HG03159 (cell line): Measurements from ENCODE around the gene FGFR3.

Source experiments
- ATAC-seq: cut with Tn5 transposase; IDR thresholded peaks from one replicate; pipeline ENCODE4 v1.9.1; 2021; ENCODE audit warnings: mild to moderate bottlenecking, moderate library complexity; ENCODE audit not compliant: unreplicated experiment

FGFR3 gene

DNA sequence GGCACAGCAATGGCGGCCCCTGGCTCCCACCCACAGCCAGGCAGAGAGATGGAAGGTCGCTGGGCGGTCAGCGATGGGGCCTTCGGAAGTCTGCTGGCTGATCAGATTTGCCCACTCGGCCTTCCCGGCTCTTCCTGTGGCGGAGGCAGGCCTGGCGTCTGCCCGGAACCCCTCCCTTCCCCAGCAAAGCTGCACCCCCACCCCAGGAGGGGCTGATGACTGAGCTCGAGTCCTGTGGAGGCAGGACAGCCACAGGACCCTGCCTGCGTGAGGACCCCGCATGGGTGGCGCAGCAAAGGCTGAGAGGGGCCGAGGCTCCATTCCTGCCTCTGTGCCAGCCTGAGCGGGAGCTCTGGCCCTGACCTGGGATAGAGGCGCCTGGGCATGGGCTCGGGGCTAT, 37.0 kb upstream of the FGFR3 start:
- no peak for ATAC-seq

- ATAC-seq = no peak
Observed at GRCh38 chr4:1756893-1757779, 36.0 kb upstream of the FGFR3 start.

- ATAC-seq = no peak
Observed at GRCh38 chr4:1757836-1758235, 35.3 kb upstream of the FGFR3 start.

DNA sequence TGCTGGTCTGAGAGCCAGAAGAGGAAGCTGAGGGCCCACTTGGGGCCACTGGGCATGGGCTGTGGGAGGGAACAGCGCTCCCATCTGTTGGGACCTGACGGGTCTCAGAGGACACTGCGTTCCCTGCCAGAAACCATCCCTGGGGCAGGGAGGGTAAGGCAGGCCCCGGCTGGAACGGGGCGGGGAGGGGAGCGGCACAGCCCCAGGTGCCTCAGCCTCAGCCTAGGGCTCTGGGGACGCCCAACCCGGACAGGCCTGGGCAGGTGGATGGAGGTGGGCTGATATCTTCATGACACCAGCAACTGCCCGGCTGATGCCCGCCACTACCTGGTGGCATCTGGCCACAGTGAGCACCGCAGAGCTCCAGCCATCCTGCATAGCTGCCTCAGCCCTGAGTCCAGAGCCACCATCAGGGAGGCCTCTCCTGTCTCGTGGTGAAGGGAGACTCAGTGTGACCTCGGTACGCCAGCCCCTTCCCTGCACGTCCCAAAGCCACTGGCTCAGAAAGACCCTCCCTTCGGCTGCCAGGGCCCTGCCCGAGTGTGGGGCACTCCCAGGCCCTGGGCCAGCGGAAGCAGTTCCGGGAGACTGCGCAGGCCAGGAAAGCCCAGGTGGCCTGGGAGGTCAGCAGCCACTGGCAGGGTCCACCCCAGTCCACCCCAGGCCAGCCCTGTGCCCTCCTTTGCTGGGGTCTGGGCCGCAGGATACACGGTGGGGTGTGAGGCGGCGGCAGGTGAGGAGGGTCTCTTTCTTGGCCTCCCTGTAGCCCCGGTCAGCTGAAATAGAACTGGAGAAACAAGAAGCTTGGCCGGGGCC, 34.6 kb upstream of the FGFR3 start:
- ATAC-seq = no peak

GRCh38 chr4:1759170-1759817, 33.8 kb upstream of the FGFR3 start:
- no peak for ATAC-seq

DNA sequence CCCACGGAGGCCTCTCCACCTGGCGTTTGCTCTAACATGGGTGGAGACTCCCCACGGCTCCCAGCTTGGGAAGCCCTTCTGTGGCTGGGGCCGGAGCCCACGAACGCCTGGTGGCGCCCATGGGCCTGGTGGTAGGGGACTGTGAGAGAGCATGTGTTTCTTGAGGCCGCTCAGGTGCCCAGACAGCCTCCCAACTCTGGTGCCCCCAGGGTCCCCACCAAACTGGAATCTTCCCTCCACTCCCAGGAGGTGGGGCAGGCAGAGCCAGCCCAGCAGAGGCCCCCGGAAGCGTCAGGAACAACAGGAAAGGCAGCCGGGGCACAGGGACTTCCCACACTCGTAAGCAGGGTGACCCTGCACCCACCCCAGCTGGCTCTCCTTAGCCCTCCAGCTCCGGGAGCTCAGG, 33.3 kb upstream of the FGFR3 start:
- ATAC-seq = no peak

DNA sequence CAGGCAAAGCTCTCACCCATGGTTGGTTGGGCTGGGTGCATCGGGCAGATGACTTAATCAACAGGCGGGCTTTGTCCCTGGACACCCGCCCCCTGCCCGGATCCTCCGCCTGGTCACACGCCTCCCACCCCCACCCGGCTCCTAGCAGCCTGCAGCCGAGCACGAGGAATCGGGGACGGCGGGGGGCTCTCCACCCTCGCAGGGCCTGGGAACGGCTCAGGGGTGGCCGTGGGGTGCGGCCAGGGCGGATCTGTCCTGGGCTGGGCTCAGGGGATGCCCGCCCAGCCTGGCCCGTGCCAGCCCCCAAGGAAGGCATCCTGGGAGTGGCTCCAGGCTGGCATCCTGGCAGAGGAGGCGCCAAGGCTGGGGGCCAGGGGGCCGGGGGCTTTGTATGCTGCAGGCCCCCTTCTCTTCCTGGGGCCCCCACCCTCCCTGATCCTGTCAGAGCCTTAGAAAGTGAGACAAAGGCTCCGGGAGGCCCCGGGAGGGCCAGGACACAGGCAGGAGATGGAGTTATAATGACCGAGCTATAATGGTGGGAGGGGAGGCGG, 32.5 kb upstream of the FGFR3 start:
- ATAC-seq = no peak

DNA sequence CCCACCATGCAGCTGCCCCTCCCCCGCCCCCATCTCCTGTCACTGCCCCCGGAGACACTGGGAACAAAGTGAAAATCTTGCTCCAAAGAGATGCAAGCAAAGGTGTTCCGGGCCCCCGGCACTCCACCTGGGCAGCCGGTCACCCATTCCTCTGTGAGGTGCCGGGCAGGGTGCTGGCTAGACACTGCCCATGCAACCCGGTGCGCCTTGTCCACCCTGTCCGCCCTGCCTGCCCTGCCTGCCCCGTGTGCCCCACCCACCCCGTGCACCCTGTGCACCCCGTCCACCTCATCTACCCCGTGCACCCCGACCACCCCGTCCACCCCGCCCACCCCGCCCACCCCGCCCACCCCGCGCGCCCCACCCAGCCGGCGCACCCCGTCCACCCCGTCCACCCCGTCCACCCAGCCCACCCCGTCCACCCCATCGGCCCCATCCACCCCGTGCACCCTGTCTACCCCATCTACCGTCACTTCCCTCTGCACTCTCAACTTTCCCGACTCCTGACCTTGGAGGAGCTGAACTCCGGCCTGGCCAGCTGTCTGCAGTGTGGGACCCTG, 31.9 kb upstream of the FGFR3 start:
- ATAC-seq = no peak

DNA sequence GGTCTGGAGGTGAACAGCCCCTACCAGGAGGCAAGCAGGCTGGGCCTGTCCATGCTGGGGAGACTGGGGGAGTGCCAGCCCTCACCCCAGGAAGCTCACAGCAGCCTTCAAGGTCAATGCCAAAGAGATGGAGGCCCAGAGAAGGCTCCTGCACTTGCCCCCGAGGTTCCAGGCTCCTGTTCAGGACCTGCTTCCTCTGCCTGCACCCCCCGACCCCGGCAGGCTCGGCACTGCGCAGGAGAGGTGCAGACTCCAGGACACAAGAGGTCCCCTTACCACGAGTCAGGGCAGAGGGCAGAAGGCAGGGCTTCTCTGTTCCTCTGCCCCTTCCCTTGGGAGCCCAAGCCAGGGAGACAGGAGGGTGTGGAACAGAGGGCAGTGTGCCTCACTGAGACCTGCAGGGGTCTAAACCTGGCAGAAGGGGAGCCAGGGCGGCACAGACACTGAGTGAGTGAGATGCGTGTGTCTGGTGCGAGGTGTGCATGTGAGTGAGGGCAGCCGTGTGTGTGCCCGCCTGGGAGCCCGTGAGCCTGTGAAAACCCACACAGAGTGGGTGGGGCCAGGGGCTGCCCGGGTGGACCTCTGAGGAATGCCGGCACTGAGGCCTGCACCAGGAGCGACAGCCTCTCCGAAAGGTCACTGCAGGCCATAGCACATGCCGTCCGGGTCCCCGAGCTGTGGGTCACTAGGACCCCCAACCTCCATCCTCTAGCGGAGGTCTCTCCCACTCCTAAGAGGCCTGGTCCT, 30.7 kb upstream of the FGFR3 start:
- ATAC-seq = no peak

- ATAC-seq = no peak
Observed at GRCh38 chr4:1763070-1763549, 30.0 kb upstream of the FGFR3 start.

GRCh38 chr4:1763550-1764080, 29.5 kb upstream of the FGFR3 start:
- no peak for ATAC-seq

GRCh38 chr4:1764670-1765069, 28.4 kb upstream of the FGFR3 start:
- no peak for ATAC-seq

DNA sequence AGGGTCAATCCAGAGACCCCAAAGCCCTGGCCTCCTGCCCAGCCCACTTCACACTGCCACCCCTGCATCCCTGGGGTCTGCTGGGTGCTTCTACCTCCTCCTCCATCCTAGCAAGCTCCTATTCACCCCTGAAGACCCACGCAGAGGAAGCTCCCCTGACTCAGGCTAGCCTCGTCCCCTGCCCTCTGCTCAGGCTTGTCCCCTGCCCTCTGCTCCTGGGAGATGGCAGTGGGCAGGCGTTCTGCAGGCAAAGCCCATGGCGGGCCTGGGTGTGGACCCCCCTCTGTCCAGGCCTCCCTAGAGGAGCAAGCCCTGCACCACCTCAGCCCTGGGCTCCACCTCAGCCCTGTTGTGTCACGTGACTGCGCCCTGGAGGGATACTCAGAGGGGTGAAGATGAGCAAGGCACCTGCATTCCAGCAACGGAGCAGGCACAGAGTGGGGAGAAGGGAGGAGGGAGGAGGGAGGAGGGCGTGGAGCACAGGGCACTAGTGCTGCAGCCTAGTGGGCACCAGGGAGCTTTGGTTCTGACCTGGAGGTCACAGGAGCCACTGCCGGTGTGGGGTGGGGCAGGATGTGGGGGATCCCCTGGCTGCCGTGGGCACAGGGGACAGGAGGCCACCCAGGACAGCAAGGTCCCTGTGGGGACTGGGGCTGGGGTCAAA, 27.6 kb upstream of the FGFR3 start:
- ATAC-seq = no peak

DNA sequence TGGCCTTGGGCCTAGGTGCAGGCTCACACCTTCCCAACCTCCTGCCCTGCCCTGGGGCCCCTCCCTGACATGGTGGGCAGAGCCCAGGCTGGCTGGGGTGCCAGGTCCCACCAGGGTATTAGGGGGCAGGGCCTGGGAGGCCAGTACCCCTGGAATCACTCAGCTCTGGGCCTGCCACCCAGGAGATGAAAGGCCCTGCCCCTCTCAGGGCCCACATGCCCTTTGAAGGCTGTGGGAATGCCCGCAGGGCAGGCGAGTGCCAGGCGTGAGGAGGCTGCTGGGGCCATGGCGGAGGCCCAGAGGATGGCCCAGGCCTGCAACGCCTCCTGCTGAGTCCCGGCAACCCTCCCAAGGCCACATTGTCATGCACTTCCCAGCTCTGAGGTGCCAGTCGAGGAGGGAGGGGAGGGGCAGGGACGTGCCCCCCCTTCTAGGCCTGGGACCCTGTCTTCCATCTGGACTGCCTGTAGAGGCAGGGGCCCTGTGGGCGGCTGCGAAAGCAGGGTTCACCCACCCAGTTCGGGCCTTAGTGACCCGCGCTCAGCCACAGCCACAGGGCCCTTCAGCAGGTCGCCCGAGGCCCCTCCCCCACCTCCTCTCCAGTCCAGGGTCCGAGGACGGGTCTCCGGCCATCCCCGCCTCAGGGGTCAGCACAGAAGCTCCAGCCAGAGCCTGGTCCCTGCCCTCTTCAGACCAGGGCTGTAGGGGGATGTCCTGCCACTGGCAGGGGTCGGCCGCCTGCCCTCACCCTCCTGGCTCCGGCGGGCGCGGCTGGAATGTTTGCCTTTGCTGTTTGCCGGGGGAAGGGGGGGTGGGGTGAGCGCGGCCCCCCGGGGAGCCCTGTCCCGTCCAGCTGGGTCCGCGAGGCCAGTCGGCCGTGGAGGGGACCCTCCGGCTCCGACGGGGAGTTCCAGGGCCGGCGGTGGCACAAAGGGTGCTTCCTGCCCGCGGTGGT, 26.7 kb upstream of the FGFR3 start:
- ATAC-seq = no peak

GRCh38 chr4:1767061-1767769, 25.9 kb upstream of the FGFR3 start:
- ATAC-seq = no peak

DNA sequence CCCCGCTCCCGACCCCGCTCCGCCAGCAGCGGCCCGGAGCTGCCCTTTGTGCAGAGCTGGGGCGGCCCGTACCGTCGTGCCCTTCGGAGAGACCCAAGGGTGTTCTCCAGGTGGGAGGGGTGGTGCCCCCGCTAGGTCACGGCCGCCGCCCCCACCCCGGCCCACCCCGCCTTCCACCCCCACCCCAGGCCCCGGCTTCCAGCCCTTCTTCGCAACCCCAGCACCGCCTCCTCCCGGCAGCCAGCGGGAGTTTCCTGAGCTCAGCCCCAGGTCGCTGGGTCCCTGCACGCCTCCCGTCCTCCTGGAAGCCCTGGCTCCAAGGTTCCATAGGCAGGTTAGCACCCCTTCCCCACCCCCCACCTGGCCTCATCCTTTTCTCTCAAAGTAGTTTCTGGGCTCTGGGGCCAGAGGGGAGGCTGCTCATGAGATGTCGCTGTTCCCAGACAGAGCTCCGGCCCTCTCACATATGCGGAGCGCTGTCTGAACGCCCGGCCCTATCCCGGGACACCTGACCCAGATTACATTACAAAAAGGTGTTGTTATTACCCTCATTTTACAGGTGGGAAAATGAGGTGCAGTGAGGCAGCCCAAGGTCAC, 25.2 kb upstream of the FGFR3 start:
- ATAC-seq = no peak

DNA sequence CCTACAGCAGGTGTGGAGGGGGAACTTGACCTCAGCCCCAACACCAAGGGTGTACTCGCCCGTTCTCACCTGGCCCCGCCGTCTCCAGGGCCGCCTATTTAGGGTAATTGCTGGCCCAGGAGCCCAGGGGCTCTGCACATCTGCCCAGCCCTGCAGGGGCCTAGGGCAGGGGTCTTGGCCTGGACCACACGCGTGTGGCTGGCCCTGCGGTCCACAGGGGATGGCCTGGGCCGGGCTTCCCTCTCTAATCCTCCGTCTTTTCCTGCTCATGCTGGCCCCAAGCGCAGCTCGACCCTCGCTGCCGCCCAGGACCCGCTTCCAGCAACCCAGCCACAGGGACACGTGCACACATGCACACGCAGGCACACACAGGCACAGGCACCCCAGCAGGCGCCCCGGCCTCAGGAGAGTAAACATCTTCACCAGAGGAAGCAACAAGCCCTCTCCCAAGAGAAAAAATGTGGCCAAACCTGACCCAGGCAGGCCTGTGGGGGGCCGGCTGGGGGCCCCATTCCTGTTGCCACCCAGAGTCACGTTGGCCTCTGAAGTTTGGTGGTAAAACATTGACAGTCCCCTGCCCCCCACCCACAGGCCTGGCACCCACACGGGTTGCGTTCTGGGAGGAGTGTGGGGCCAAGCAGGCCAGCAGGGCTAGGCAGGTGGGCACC, 24.6 kb upstream of the FGFR3 start:
- ATAC-seq = no peak
